Activated CD8-positive, alpha-beta T cell treated with anti-CD3 and anti-CD28 coated beads, Interleukin-2, amount 10 ng/mL, durations not matched to agents 7 days and 5 days (primary cell): ENCODE results near the gene SNX12. TPM values are rescaled to one million over a fixed set of nuclear protein-coding genes. Genes with fewer than 3 reads are reported as not detected.
A peak's percentile ranks its signal among the peaks of the same experiment; 100 is the strongest.

Experiments
- ATAC-seq: fragments of 150-1000 bp; cut with Tn5 transposase; one replicate; pipeline ENCODE4 v1.10.0; 2021; ENCODE audit warnings: moderate library complexity
- CTCF ChIA-PET: fragments of 350-600 bp; sonication (Branson Sonifier 250); formaldehyde crosslinking; loops from one replicate; lab custom pipeline; 2021; ENCODE audit warnings: antibody characterized with exemption; lab: Charles Lee
- POLR2A ChIA-PET: fragments of 350-600 bp; sonication (Branson Sonifier 250); formaldehyde crosslinking; loops from one replicate; lab custom pipeline; 2021; ENCODE audit warnings: antibody characterized with exemption; lab: Charles Lee
- DNase-seq: peaks from one replicate; pipeline ENCODE4 v3.0.0-alpha.2; 2020
- H3K27ac Mint-ChIP-seq: one replicate; pipeline ENCODE4 v1.8.0; 2021; ENCODE audit warnings: mild to moderate bottlenecking, mixed read lengths
- H3K27me3 Mint-ChIP-seq: one replicate; pipeline ENCODE4 v1.8.0; 2021; ENCODE audit warnings: low read depth, mixed read lengths
- H3K36me3 Mint-ChIP-seq: one replicate; pipeline ENCODE4 v1.8.0; 2021; ENCODE audit warnings: low read depth, mixed read lengths
- H3K4me1 Mint-ChIP-seq: one replicate; pipeline ENCODE4 v1.8.0; 2021; ENCODE audit warnings: low read depth, mixed read lengths
- H3K4me3 Mint-ChIP-seq: one replicate; pipeline ENCODE4 v1.8.0; 2021; ENCODE audit warnings: mild to moderate bottlenecking, mixed read lengths
- H3K9me3 Mint-ChIP-seq: one replicate; pipeline ENCODE4 v1.8.0; 2022; ENCODE audit warnings: mixed read lengths; ENCODE audit not compliant: insufficient read depth
- total RNA-seq, 2 experiments: library from RNA; stranded (reverse); gene quantifications; one replicate each; pipeline ENCODE4 v1.2.3, GENCODE V29; 2021

The SNX12 gene
- total RNA-seq = 10 to 100 TPM; 38.9 to 46.9 TPM

- Mint-ChIP-seq H3K4me3 (peak within 1 kb of the TSS; percentile 93), H3K9me3 (no peaks in the 10 kb centered on the region), H3K27ac (peak within 1 kb of the TSS; percentile 95), H3K4me1 (peaks cover 19% of the 10 kb centered on the region), H3K27me3 (peaks cover 11% of the 10 kb centered on the region), H3K36me3 (peaks cover 11% of the 10 kb centered on the region)
- ATAC-seq (peak; percentile 94), DNase-seq (peak; percentile 92)
- CTCF ChIA-PET = interaction anchor here (0.7 kb wide), 1 partner anchor 23 kb away, joined by 4 read pairs; no protein-coding TSS in a partner anchor
- POLR2A ChIA-PET = interaction anchor here (0.9 to 1.5 kb wide), 6 partner anchors 9 to 297 kb away, joined by 3 to 9 read pairs (median 5); partner anchors contain the start of genes IL2RG, NONO and TAF1
Observed at GRCh38 chrX:71068044-71068918, at the start of gene SNX12. SNX12 (minus strand) TSS chrX:71068334; CDS start chrX:71068306, 28 bp downstream.

DNA sequence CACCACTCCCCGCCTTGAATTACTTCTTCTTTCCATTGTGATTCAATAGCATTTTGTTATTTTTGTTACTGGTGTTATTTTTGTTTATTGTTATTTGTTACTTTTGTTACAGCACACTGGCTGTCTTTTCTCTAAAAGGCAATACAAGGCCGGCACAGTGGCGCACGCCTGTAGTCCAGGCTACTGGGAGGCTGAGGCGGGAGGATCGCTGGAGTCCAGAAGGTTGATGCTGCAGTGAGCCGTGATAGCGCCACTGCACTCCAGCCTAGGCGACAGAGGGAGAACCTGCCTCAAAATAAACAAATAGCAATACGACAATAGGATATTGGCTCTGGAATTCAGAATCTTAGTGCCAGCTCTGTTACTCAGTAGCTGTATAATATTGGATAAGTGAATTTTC is 49.2 kb upstream of the SNX12 start:
- ChIA-PET CTCF (interaction anchor here (1.0 to 3.7 kb wide), 7 partner anchors 10 to 148 kb away, joined by 3 to 40 read pairs (median 5); no protein-coding TSS in a partner anchor), POLR2A (interaction anchor here (0.6 to 4.5 kb wide), 8 partner anchors 9 to 984 kb away, joined by 3 to 58 read pairs (median 10); partner anchors contain the start of genes CXorf65 and TAF1)
- H3K36me3 Mint-ChIP-seq = peaks cover 24% of the 10 kb centered on the region
- no peaks in the 10 kb centered on the region for H3K9me3 Mint-ChIP-seq
- no peak overlapping the region for H3K4me3 Mint-ChIP-seq
- ATAC-seq (no peak), DNase-seq (no peak)
- no peak overlapping the region for H3K27ac Mint-ChIP-seq
- peaks cover 35% of the 10 kb centered on the region for H3K4me1 Mint-ChIP-seq
- no peaks in the 10 kb centered on the region for H3K27me3 Mint-ChIP-seq

DNA sequence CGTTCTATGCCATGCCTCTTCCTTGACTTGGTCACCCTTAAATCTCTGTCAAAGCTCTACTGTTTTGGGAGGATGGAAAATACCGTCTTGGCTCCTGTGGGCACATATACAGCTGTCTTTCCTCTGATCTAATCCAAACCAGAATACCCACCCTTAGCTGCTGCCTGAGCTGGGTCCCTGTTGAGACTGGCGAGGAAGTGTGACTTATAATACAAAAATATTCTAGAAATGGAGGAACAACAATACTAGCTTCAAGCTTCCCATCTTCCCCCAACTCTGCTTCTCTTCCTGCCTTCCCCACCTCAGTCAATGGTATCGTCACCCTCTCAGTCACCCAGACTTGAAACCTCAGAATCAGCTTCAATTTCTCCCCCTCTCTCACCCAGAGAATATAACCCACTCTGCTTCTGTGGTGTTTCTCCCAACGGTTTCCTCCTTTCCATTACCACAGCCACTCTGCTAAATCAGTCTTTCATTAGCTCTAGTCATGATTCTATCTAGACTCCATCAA is 43.8 kb upstream of the SNX12 start:
- peaks cover 37% of the 10 kb centered on the region for H3K4me1 Mint-ChIP-seq
- peak; percentile 31 for DNase-seq
- CTCF ChIA-PET = interaction anchor here (0.7 to 2.8 kb wide), 6 partner anchors 9 to 142 kb away, joined by 3 to 28 read pairs (median 6); no protein-coding TSS in a partner anchor

DNA sequence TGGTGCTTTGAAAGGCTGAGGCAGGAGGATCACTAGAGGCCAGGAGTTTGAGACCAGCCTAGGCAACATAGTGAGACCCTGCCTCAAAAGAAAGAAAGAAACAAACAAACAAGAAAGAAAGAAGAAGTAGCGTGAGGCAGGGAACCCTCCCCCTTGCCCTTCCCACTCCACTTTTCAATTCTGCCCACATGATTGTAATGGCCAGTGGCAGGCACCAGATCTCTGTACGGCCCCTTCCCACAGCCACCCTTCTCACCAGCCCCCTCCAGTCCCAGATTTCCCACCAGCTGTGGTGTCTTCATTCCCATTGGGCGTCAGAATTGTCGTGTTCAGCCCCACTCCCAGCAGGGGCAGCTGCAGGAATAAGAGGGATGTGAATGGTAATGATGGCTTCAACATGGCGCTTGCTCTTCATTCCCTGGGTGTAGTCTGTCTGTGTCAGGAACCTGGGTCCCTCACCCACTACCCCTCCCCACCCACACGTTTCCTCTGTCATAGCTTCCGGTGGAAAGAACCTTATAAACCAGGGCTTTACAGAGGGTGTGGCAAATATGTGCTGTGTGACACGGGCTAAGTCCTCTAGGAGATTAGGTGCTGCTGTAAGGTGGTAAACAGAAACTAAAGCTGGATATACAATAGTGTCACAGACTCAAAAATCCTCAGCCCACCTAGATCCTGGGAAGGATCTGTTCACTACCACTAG is 43.2 kb upstream of the SNX12 start, which contains the start of gene IL2RG:
Gene IL2RG (minus strand): TSS at position 437 of the 703 bp plus-strand sequence. CDS start 38 bp downstream, at position 399.
- H3K27me3 Mint-ChIP-seq = no peaks in the 10 kb centered on the region
- ATAC-seq = peak; percentile 80
- peak within 1 kb of the TSS; percentile 94 for H3K4me3 Mint-ChIP-seq
- H3K27ac Mint-ChIP-seq = peak within 1 kb of the TSS; percentile 98
- peak; percentile 86 for DNase-seq
- ChIA-PET CTCF (interaction anchor here (0.7 to 2.8 kb wide), 6 partner anchors 8 to 141 kb away, joined by 3 to 28 read pairs (median 6); no protein-coding TSS in a partner anchor), POLR2A (interaction anchor here (0.7 to 4.8 kb wide), 17 partner anchors 10 to 255 kb away, joined by 3 to 89 read pairs (median 5); partner anchors contain the start of genes FOXO4, NONO, SNX12 and TAF1)
- H3K36me3 Mint-ChIP-seq = peaks cover 49% of the 10 kb centered on the region
- no peaks in the 10 kb centered on the region for H3K9me3 Mint-ChIP-seq
- H3K4me1 Mint-ChIP-seq = peaks cover 42% of the 10 kb centered on the region

More for the DNA sequence above, 43.8 kb upstream of the SNX12 start:
- peak; percentile 31 for ATAC-seq
- Mint-ChIP-seq H3K9me3 (no peaks in the 10 kb centered on the region), H3K27me3 (no peaks in the 10 kb centered on the region), H3K4me3 (peak overlapping the region; percentile 94), H3K36me3 (peaks cover 45% of the 10 kb centered on the region), H3K27ac (peak overlapping the region; percentile 98)
- POLR2A ChIA-PET = interaction anchor here (0.8 to 4.8 kb wide), 16 partner anchors 10 to 255 kb away, joined by 3 to 89 read pairs (median 6); partner anchors contain the start of genes FOXO4, NONO, SNX12 and TAF1

DNA sequence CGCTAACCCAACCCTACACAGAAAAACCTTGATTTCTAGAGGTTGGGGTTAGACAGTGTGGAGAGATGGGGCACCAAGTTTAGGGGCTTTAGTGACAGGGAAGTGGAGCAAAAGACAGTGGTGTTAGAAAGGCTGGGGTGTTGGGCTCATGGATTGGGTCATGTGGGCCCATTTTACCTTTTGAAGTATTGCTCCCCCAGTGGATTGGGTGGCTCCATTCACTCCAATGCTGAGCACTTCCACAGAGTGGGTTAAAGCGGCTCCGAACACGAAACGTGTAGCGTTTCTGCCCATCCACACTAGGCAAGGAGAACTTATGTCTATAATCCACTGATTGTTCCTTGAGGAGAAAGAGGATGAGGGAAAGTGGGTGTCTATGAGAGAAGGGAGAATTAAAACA is 40.9 kb upstream of the SNX12 start:
- H3K36me3 Mint-ChIP-seq = peaks cover 65% of the 10 kb centered on the region
- H3K4me1 Mint-ChIP-seq = peaks cover 55% of the 10 kb centered on the region
- ATAC-seq (no peak), DNase-seq (peak; percentile 40)
- H3K27me3 Mint-ChIP-seq = no peaks in the 10 kb centered on the region
- H3K9me3 Mint-ChIP-seq = no peaks in the 10 kb centered on the region
- H3K27ac Mint-ChIP-seq = peak overlapping the region; percentile 98
- CTCF ChIA-PET = no interaction called here
- peak overlapping the region; percentile 94 for H3K4me3 Mint-ChIP-seq
- POLR2A ChIA-PET = interaction anchor here (1.3 to 1.8 kb wide), 4 partner anchors 9 to 12 kb away, joined by 4 to 13 read pairs (median 4); partner anchors contain the start of gene MED12

GRCh38 chrX:71107762-71108360 is 39.7 kb upstream of the SNX12 start:
- Mint-ChIP-seq H3K27me3 (no peaks in the 10 kb centered on the region), H3K4me1 (peaks cover 62% of the 10 kb centered on the region), H3K4me3 (peak overlapping the region; percentile 94), H3K36me3 (peaks cover 70% of the 10 kb centered on the region), H3K27ac (peak overlapping the region; percentile 98), H3K9me3 (no peaks in the 10 kb centered on the region)
- ATAC-seq = peak; percentile 12
- DNase-seq = peak; percentile 76
- ChIA-PET CTCF (no interaction called here), POLR2A (interaction anchor here (1.4 to 1.8 kb wide), 3 partner anchors 8 to 11 kb away, joined by 4 to 13 read pairs (median 4); partner anchors contain the start of gene MED12)

DNA sequence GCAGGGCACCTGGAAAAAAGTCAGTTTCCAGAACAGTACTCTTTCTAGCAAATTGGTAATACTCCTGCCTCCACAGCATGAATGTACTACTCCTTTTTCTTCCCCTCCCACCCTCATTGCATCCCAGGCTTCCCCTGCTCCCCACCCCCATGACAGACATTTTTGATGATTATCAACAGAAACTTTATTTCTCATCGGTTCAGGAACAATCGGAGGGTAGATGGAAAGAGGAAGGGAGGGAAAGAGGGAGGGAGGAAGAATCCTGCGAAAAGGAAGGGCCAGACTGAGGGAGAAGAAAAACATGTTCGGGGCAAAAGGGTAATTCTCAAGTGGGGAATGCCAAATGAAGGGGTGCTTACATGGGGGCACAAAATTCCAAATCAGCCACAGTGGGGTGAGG is 39.1 kb upstream of the SNX12 start:
- Mint-ChIP-seq H3K27me3 (no peaks in the 10 kb centered on the region), H3K9me3 (no peaks in the 10 kb centered on the region), H3K4me1 (peaks cover 62% of the 10 kb centered on the region), H3K4me3 (peak overlapping the region; percentile 94), H3K36me3 (peaks cover 70% of the 10 kb centered on the region), H3K27ac (peak overlapping the region; percentile 98)
- CTCF ChIA-PET = no interaction called here
- DNase-seq (no peak), ATAC-seq (no peak)
- POLR2A ChIA-PET = interaction anchor here (1.6 to 1.8 kb wide), 2 partner anchors 8 to 11 kb away, joined by 4 to 13 read pairs; partner anchors contain the start of gene MED12

DNA sequence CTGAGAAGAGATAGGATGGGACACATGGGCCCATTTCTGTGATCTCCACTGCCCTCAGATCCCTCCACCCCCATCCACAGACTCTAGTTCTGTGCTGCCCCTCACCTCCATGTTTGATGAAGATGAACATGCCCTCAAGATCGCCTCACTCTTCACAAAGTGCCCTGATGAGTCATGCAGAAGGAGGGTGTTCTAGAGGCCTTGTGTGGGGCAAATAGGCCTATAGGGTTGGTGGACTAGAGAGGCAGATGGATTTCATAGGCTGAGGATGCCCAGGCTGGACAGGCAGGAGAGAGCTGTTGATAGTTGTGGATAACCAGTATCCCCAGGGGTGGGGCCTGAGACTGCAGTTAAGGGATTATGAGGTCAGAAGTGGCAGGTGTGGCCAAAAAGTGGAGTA is 38.3 kb upstream of the SNX12 start, which contains the start of gene CXorf65:
Gene CXorf65 (minus strand): TSS at position 314 of the 400 bp plus-strand sequence. CDS start 184 bp downstream, at position 130.
- Mint-ChIP-seq H3K27me3 (no peaks in the 10 kb centered on the region), H3K36me3 (peaks cover 70% of the 10 kb centered on the region), H3K27ac (peak within 1 kb of the TSS; percentile 98), H3K4me3 (peak within 1 kb of the TSS; percentile 94), H3K9me3 (no peaks in the 10 kb centered on the region), H3K4me1 (peaks cover 62% of the 10 kb centered on the region)
- CTCF ChIA-PET = interaction anchor here (0.9 to 8.4 kb wide), 3 partner anchors 8 to 23 kb away, joined by 3 to 90 read pairs (median 5); partner anchors contain the start of gene FOXO4
- DNase-seq (peak; percentile 36), ATAC-seq (peak; percentile 25)
- POLR2A ChIA-PET = interaction anchor here (0.6 to 3.0 kb wide), 2 partner anchors 12 to 33 kb away, joined by 3 to 31 read pairs; partner anchors contain the start of gene MED12

DNA sequence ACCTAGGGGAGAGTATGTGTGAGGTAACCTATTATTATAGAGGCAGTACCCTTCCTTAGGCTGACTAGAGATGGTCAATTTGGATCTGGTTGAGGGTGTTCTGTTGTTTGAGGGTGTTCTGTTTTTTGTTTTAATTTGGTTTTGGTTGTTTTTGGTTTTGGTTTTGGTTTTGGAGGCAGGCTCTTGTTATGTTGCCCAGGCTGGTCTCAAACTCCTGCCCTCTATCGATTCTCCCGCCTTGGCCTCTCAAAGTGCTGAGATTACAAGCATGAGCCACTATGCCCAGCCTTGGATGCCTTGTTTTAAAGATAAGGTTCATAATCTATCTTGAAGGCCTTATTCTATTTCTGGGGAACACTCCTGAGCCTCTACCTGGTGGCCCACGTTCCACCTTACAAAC is 37.5 kb upstream of the SNX12 start:
- POLR2A ChIA-PET = interaction anchor here (3.0 kb wide), 1 partner anchor 13 kb away, joined by 31 read pairs; the partner anchor contains the start of gene MED12
- H3K36me3 Mint-ChIP-seq = peaks cover 64% of the 10 kb centered on the region

More for the DNA sequence above, 37.5 kb upstream of the SNX12 start:
- ATAC-seq (no peak), DNase-seq (no peak)
- no peaks in the 10 kb centered on the region for H3K27me3 Mint-ChIP-seq
- no peaks in the 10 kb centered on the region for H3K9me3 Mint-ChIP-seq
- peak overlapping the region; percentile 91 for H3K27ac Mint-ChIP-seq
- H3K4me3 Mint-ChIP-seq = peak overlapping the region; percentile 94
- CTCF ChIA-PET = interaction anchor here (0.9 to 8.4 kb wide), 3 partner anchors 9 to 24 kb away, joined by 3 to 90 read pairs (median 5); partner anchors contain the start of gene FOXO4
- peaks cover 70% of the 10 kb centered on the region for H3K4me1 Mint-ChIP-seq
